ENCODE measurements around the gene TAGLN2.

The TAGLN2 gene

GRCh38 chr1:159940006-159940620, 14.8 kb upstream of the TAGLN2 start:
- no peak for DNase-seq (ENCODE audit: low read depth)
- TF ChIP-seq, protein P1, sequence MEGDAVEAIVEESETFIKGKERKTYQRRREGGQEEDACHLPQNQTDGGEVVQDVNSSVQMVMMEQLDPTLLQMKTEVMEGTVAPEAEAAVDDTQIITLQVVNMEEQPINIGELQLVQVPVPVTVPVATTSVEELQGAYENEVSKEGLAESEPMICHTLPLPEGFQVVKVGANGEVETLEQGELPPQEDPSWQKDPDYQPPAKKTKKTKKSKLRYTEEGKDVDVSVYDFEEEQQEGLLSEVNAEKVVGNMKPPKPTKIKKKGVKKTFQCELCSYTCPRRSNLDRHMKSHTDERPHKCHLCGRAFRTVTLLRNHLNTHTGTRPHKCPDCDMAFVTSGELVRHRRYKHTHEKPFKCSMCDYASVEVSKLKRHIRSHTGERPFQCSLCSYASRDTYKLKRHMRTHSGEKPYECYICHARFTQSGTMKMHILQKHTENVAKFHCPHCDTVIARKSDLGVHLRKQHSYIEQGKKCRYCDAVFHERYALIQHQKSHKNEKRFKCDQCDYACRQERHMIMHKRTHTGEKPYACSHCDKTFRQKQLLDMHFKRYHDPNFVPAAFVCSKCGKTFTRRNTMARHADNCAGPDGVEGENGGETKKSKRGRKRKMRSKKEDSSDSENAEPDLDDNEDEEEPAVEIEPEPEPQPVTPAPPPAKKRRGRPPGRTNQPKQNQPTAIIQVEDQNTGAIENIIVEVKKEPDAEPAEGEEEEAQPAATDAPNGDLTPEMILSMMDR (IDR thresholded peaks at IDR 0.05; ENCODE audit: insufficient read depth, low read depth, low read length, missing control alignments) = no peak
- no peak overlapping the region for H3K4me3 ChIP-seq (ENCODE audit: low read depth, low read length)

- H3K4me3 ChIP-seq (ENCODE audit: low read depth, low read length) = no peak overlapping the region
- DNase-seq (ENCODE audit: low read depth) = no peak
- TF ChIP-seq, protein P1 (IDR thresholded peaks at IDR 0.05; ENCODE audit: insufficient read depth, low read depth, low read length, missing control alignments) = no peak
Observed at GRCh38 chr1:159939678-159940002, 14.3 kb upstream of the TAGLN2 start.

- H3K4me3 ChIP-seq (ENCODE audit: low read depth, low read length) = no peak overlapping the region
- TF ChIP-seq, protein P1 (IDR thresholded peaks at IDR 0.05; ENCODE audit: insufficient read depth, low read depth, low read length, missing control alignments) = no peak
- DNase-seq (ENCODE audit: low read depth) = no peak
Observed at GRCh38 chr1:159938905-159939677, 13.8 kb upstream of the TAGLN2 start.

DNA sequence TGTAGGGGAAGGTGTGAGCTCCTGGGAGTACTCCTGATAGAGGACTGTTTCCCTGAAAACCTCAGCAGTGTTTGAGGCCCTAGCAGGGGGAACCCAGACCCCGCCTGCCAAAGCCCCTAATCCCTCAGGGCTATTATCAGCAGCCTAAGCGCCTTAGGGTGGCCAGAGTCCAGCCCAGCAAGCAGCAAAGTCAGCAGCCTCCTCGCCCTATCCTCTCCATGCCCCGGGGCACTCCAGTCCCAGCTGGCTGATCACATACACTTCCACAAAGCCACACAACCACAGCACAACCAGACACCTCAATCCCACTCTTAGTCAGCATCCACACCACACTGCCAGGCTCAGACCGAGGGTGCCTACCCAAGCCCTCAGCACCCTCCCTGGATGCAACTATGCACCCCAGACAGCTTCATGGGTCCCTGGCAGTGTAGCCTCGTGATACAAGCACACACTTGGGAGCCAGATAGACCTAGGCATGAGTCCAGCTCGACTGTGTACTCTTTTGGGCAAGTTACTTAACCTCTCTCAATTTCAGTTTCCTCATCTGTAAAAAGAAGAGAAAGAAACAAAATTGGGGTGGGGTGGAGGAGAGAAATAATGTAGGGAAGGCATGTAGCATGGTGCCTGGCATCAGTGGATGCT, 13.0 kb upstream of the TAGLN2 start:
- TF ChIP-seq, protein P1 (IDR thresholded peaks at IDR 0.05; ENCODE audit: insufficient read depth, low read depth, low read length, missing control alignments) = no peak
- DNase-seq (ENCODE audit: low read depth) = peak; percentile 36
- H3K4me3 ChIP-seq (ENCODE audit: low read depth, low read length) = no peak overlapping the region

DNA sequence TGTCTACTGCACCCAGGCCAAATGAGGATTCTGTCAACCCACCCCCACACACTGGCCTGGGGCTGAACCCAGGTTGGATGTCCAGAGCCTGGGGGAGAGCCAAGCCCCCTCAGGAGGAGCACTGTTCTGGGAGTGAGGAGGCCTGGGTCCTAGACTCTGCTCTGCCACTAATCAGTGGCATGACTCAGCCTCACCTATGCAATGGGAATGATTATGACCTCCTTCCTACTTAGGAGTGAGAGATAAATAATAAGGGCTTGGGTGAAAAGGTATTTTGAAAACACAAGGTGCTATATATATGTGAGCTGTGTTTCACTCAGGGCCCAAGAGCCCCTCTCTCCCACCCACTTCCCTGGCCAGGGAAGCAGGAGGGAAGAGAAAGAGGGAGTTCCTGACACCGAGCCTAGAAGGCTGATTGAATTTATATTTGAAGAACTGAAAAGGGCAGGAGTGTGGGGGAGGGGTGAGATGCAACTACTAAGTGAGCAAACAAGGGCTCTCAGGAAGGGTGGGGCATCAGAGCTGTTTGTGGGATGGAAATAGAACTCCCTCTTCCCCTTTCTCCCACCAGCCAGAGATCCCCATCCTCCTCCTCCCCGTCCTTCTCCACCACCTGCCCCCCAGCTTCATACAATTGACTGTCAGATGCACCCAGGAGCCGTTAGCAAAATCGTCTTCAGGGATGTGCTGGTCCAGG, 11.9 kb upstream of the TAGLN2 start:
- TF ChIP-seq, protein P1 (IDR thresholded peaks at IDR 0.05; ENCODE audit: insufficient read depth, low read depth, low read length, missing control alignments) = no peak
- H3K4me3 ChIP-seq (ENCODE audit: low read depth, low read length) = no peak overlapping the region
- DNase-seq (ENCODE audit: low read depth) = peak; percentile 42

DNA sequence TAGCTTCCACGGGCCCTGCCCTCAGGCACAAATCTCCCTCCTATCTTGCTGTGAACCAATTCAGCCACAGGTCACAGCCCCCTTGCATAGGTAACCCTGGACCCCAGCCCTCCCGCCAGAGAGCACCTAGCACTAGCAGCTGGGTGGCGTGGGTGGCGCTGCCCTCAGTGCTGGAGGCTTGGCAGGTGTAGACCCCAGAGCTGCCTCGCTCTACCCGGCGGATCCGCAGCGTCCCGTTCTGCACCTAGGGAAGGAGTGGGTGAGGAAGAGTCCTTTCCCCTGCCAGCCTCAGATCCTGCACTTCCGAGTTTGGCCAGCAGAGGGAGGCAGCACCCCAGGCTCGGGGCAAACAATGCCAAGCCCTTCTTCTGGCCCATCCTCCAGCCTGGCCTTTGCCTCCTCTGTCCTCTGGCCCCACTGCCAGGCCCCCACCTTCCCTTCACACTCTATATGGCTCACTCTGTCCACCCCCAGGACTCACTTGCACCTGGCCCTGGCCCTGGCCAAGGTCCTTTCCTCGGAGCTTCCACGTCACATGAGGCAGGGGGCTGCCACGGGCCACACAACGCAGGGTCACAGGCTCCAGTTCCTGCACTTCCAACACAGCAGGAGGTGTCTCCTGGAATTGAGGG, 11.1 kb upstream of the TAGLN2 start:
- TF ChIP-seq, protein P1 (IDR thresholded peaks at IDR 0.05; ENCODE audit: insufficient read depth, low read depth, low read length, missing control alignments) = peak; percentile 99
- no peak overlapping the region for H3K4me3 ChIP-seq (ENCODE audit: low read depth, low read length)
- DNase-seq (ENCODE audit: low read depth) = peak; percentile 72

All from GM12865 (cell line).